LNCAP (cell line): Measurements from ENCODE around the gene TMEM129.

Source experiments
- TF ChIP-seq, protein P1 (sequence below): fragments of 450-650 bp; IDR thresholded peaks from 2 replicates; pipeline ENCODE4 v1.5.1; 2017; ENCODE audit warnings: mild to moderate bottlenecking

The TMEM129 gene

DNA sequence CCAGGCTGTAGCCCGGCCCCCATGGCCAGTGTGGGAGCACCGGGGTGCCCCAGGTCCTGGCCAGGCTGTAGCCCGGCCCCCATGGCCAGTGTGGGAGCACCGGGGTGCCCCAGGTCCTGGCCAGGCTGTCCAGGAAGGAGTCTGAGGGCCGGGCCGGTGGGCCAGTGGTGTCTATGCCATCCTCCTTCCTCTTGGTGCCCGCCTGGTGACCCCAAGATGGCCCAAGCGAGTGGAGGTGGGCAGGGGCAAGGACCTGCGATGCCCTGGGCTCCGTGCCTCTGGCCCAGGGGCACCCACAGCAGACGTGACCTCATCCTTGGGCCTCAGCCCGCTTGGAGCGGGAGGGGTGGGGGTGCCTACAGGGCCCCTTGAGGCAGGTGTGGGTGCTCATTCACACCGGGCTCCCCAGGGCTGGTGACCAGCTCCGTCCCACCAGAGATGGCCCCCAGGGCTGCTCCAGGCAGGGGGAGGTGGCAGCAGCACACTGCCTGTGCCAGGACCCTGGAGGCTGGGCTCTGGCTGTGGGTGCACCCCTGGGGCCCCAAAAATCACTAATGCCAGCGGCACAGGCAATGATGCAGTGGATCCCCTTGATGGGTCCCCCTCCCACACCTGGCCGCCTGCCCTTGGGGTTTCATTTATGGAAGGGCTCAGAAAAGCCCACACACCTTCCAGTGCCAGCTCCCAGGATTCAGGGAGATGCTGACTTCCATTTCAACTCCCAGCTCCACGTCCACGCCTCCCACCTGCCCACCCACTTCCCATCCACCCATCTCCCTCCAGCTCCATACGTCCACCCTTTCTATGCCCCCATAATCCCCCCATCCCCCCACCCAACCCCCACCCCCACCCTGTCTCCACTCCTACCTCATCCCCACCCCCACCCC lies 36.0 kb upstream of the TMEM129 start:
- TF ChIP-seq, protein P1, sequence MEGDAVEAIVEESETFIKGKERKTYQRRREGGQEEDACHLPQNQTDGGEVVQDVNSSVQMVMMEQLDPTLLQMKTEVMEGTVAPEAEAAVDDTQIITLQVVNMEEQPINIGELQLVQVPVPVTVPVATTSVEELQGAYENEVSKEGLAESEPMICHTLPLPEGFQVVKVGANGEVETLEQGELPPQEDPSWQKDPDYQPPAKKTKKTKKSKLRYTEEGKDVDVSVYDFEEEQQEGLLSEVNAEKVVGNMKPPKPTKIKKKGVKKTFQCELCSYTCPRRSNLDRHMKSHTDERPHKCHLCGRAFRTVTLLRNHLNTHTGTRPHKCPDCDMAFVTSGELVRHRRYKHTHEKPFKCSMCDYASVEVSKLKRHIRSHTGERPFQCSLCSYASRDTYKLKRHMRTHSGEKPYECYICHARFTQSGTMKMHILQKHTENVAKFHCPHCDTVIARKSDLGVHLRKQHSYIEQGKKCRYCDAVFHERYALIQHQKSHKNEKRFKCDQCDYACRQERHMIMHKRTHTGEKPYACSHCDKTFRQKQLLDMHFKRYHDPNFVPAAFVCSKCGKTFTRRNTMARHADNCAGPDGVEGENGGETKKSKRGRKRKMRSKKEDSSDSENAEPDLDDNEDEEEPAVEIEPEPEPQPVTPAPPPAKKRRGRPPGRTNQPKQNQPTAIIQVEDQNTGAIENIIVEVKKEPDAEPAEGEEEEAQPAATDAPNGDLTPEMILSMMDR, result no peak

DNA sequence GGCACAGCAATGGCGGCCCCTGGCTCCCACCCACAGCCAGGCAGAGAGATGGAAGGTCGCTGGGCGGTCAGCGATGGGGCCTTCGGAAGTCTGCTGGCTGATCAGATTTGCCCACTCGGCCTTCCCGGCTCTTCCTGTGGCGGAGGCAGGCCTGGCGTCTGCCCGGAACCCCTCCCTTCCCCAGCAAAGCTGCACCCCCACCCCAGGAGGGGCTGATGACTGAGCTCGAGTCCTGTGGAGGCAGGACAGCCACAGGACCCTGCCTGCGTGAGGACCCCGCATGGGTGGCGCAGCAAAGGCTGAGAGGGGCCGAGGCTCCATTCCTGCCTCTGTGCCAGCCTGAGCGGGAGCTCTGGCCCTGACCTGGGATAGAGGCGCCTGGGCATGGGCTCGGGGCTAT lies 35.0 kb upstream of the TMEM129 start:
- TF ChIP-seq, protein P1, result no peak

DNA sequence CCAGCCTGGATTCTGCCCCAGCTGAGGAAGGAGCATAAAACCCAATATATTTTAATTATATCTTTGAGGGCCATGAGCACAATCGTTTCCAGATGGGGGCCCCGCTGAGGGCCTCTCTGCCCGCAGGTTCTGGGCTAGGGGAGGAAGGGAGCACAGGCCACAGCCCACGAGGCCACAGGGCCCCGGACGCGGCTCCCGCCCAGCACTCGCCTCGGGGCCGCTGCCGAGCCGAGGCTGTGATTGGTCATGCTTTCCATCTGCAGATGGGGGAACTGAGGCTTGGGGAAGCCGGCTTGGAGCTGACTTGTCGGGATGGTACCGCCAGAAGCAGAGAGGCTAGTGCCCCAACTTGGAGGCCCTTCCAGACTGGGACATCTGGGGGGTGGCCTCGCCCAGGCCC lies 34.2 kb upstream of the TMEM129 start:
- TF ChIP-seq, protein P1, result no peak

DNA sequence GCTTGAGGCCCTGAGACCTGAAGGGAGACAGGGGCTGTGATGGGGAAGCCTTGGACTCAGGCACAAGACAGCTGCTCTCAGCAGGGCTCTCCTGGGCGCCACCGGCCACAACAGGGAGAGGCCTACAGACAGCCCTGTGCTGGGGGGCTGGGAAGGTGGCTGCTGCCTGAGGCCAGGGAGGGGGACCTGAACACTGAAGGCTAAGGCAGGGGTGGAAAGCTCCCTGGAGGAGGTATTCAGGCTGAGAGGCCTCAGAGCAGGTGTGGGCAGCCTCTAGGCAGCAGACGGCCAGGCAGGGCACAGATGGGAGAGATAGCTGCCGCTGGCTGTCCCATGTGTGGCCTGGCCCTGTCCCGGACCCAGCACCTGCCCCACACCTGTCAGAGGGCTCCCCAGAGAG lies 33.2 kb upstream of the TMEM129 start:
- TF ChIP-seq, protein P1, result no peak

DNA sequence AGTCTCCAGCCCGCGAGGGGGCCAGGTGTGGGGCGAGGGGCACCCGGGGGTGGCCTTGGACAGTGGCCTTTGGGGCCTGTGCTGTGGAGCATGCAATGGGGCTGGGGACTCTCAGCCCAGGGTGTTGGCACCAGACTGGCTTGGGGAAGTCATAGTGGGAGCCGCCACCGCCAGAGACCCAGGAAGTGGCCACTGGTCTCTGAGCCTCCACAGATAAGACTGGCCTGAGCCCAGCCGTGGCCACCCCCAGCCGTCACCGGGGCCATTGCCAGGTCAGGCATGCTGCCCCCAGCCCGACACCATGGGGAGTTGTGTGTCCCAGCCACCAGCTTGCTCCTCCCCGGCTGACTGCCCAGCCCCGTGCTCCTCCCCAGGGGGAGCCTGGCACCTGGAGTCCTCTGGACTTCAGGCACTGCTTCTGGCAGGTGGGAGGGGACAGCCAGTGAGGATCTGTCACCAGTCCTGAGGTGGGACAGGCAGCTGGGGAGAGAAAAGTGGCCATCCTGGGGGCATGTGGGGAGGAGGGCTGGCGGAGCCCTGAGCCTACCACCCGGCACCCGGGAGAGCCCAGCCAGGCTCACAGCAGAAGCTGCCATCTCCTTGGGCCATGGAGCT lies 32.7 kb upstream of the TMEM129 start:
- TF ChIP-seq, protein P1, result no peak

DNA sequence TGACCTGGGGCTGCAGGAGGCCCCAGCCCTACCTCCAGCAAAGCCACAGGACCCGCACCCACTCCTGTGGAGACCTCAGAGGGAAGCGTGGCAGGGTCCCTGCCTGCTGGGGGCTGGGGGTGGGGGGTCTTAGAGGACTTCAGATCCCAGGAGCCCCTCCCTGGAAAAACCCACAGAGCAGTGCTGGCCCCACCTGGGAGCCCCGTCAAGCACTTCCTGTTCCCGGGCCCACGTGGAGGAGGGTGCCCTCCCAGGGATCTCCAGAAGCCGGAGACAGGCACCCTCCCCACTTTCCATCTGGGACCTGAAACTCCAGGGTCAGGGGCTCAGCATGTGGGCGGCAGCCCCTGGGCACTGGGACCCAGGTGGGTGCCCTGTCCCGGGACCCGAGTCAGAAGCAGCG lies 32.2 kb upstream of the TMEM129 start:
- TF ChIP-seq, protein P1, result no peak

DNA sequence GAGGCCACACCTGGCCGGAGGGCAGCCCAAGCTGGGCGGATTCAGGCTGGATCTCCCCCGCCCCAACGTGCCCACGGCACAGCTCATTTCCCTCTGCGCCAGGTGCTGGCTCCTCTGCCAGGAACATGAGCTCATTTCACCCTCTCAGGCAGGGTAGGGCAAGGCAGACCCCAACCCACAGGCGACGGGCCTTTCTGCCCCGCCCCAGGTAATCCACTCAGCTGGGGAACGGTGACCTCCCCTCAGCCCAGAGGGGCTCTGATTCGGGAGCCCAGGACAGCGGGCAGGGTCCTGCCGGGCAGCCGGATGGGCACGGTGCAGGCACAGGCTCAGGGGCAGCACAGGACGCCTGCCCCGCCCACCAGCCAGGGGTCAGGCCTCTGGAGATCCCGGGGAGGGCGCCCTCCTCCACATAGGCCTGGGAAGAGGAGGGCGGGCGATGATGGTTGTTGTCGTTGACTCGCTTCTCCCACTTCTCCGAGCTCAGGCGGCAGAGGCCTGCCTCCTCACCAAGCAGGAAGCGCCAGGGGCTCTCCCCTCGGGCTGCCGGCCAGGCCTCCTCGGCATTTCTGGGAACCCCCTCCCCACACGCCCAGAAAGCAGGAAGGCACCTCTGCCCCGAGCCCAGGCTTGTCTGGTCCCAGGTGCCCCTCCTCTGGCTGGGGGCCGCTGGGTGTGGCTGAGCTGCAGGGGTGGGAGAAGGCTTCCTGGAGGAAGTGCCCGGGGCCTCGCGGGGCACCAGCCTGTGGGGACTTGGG lies 31.3 kb upstream of the TMEM129 start:
- TF ChIP-seq, protein P1, result no peak
